Endothelial cell of umbilical vein (primary cell): ENCODE measurements around the gene CDH19. TPM values are rescaled to one million over a fixed set of nuclear protein-coding genes. Genes with fewer than 3 reads are reported as not detected.

Source experiments
- BruUV-seq: library from RNA; stranded (reverse); fragments of 400-500 nt; replicated peaks from 2 replicates; lab custom pipeline; 2021; lab: Mats Ljungman, UMichigan
- CTCF ChIA-PET: fragments of 300-600, 350-600 bp; sonication (Branson Sonifier 250); formaldehyde crosslinking; loops from one replicate; lab custom pipeline; 2021; ENCODE audit warnings: antibody characterized with exemption, inconsistent platforms; lab: Charles Lee
- POLR2A ChIA-PET: fragments of 300-600, 350-600 bp; sonication (Branson Sonifier 250); formaldehyde crosslinking; loops from one replicate; lab custom pipeline; 2021; ENCODE audit warnings: antibody characterized with exemption, inconsistent platforms; lab: Charles Lee
- DNase-seq: peaks from one replicate; pipeline ENCODE4 v3.0.0-alpha.2; 2011; ENCODE audit warnings: low read depth, low spot score
- FAIRE-seq: peaks from 2 replicates; lab custom pipeline; 2011; peaks lifted over from hg19 to GRCh38; lab: Jason Lieb, UNC
- H2AFZ ChIP-seq: 2 replicates; pipeline ENCODE4 v1.6.0; 2012; ENCODE audit warnings: low read depth, low read length, control low read depth, inconsistent platforms
- H3K27ac ChIP-seq: 2 replicates; pipeline ENCODE4 v1.5.1; 2011; ENCODE audit warnings: low read depth, mild to moderate bottlenecking, control low read depth, low read length, moderate library complexity; ENCODE audit not compliant: insufficient read depth
- H3K27me3 ChIP-seq, 2 experiments: 2 replicates each; pipeline versions ENCODE4 v1.6.0 to v1.6.1; 2011; ENCODE audit warnings: low read length in 2 of 2, mixed read lengths in 1 of 2; ENCODE audit not compliant: control insufficient read depth in 2 of 2, insufficient read depth in 2 of 2
- H3K36me3 ChIP-seq, 2 experiments: 2 replicates in 1 of 2; 3 replicates in 1 of 2; pipeline ENCODE4 v1.5.1; 2011; ENCODE audit warnings: low read length in 2 of 2, mild to moderate bottlenecking in 1 of 2, moderate library complexity in 1 of 2; ENCODE audit not compliant: control insufficient read depth in 2 of 2, insufficient read depth in 2 of 2; ENCODE audit errors: extremely low read depth in 1 of 2
- H3K4me1 ChIP-seq: 3 replicates; pipeline ENCODE4 v1.5.1; 2011; ENCODE audit warnings: mild to moderate bottlenecking, low read length; ENCODE audit not compliant: control insufficient read depth, insufficient read depth; ENCODE audit errors: extremely low read depth
- H3K4me2 ChIP-seq: 2 replicates; pipeline ENCODE4 v1.6.1; 2011; ENCODE audit warnings: low read length, control low read depth, mixed read lengths; ENCODE audit not compliant: insufficient read depth
- H3K4me3 ChIP-seq, 3 experiments: fragments of 200-600 bp in 1 of 3; sonication (generic), shearing (Covaris generic) in 1 of 3; replicated peaks in 1 of 3; 2 replicates each; pipeline ENCODE4 v1.5.1; 2011 to 2016; ENCODE audit warnings: control low read depth in 3 of 3, low read length in 3 of 3, mild to moderate bottlenecking in 2 of 3, inconsistent platforms in 1 of 3, low read depth in 1 of 3, moderate library complexity in 1 of 3; ENCODE audit not compliant: insufficient read depth in 1 of 3
- H3K79me2 ChIP-seq: 2 replicates; pipeline ENCODE4 v1.6.0; 2012; ENCODE audit warnings: low read length, inconsistent platforms; ENCODE audit not compliant: control insufficient read depth, insufficient read depth
- H3K9ac ChIP-seq: replicated peaks from 2 replicates; pipeline ENCODE3; 2011; ENCODE audit warnings: low read length, control low read depth; ENCODE audit not compliant: insufficient read depth; ENCODE audit errors: extremely low read depth
- H3K9me1 ChIP-seq: replicated peaks from 3 replicates; pipeline ENCODE4 v1.6.0; 2011; ENCODE audit warnings: mild to moderate bottlenecking, low read length; ENCODE audit not compliant: control insufficient read depth, insufficient read depth; ENCODE audit errors: extremely low read depth
- H3K9me3 ChIP-seq: replicated peaks from 2 replicates; pipeline ENCODE4 v1.5.1; 2012; ENCODE audit warnings: low read length, inconsistent platforms; ENCODE audit not compliant: control insufficient read depth, insufficient read depth
- H4K20me1 ChIP-seq: replicated peaks from 2 replicates; pipeline ENCODE3; 2011; ENCODE audit warnings: mild to moderate bottlenecking, low read length; ENCODE audit not compliant: control insufficient read depth, insufficient read depth; ENCODE audit errors: extremely low read depth
- EZH2 ChIP-seq: IDR thresholded peaks from 2 replicates; pipeline ENCODE4 v1.6.1; 2012; ENCODE audit warnings: borderline replicate concordance, low read depth, mild to moderate bottlenecking, moderate library complexity, low read length, inconsistent platforms; ENCODE audit not compliant: severe bottlenecking
- FOS ChIP-seq: IDR thresholded peaks from 2 replicates; pipeline ENCODE4 v1.6.1; 2011; ENCODE audit warnings: mild to moderate bottlenecking, low read length, moderate library complexity, borderline replicate concordance; ENCODE audit not compliant: insufficient read depth
- GATA2 ChIP-seq: IDR thresholded peaks from 2 replicates; pipeline ENCODE4 v1.7.0; 2011; ENCODE audit warnings: low read depth, mild to moderate bottlenecking, moderate library complexity, mixed read lengths, low read length; ENCODE audit not compliant: insufficient read length, insufficient read depth
- JUN ChIP-seq: IDR thresholded peaks from 2 replicates; pipeline ENCODE4 v1.6.1; 2011; ENCODE audit warnings: borderline replicate concordance, low read depth; ENCODE audit not compliant: insufficient read length, insufficient read depth
- MYC ChIP-seq: IDR thresholded peaks from one replicate; pipeline ENCODE4 v1.6.1; 2011; ENCODE audit warnings: mild to moderate bottlenecking, low read depth, low read length
- POLR2A ChIP-seq: IDR thresholded peaks from 2 replicates; pipeline ENCODE4 v1.6.1; 2012; ENCODE audit warnings: low read depth, mild to moderate bottlenecking, control low read depth, low read length
- POLR2AphosphoS5 ChIP-seq: IDR thresholded peaks from 2 replicates; pipeline ENCODE4 v1.6.1; 2012; ENCODE audit warnings: low read depth, mild to moderate bottlenecking, control low read depth, low read length, moderate library complexity; ENCODE audit not compliant: insufficient read depth
- dilution Hi-C: fragments of 300-500 bp; cut with MboI; formaldehyde crosslinking; loops from one replicate; pipeline ENCODE4 v1.15.0; 2019; ENCODE audit warnings: low sequenced_read_pairs; ENCODE audit not compliant: extremely low pct_ligation_motif_present
- intact Hi-C: fragments of 100-400 bp; cut with micrococcal nuclease; formaldehyde crosslinking; loops from one replicate; pipeline ENCODE4 v1.10.0; 2022
- polyA plus RNA-seq, 4 experiments: library from polyadenylated mRNA; depleted of rRNA in 3 of 4; stranded (reverse) in 3 of 4; unstranded in 1 of 4; fragments of >200 nt; gene quantifications; 2 replicates each; pipeline versions ENCODE4 v1.2.1 to v1.2.3, GENCODE V29; 2011 to 2012; ENCODE audit warnings: missing spikeins in 1 of 4
- total RNA-seq: library from RNA; stranded (reverse); gene quantifications from 2 replicates; pipeline ENCODE4 v1.2.3, GENCODE V29; 2021
- TF ChIP-seq, protein P1 (sequence below), 2 donors: IDR thresholded peaks; 1 replicate in 1 of 2; 2 replicates in 1 of 2; pipeline ENCODE4 v1.5.1; 2011; ENCODE audit warnings: low read length in 2 of 2, mild to moderate bottlenecking in 2 of 2, moderate library complexity in 2 of 2, control low read depth in 1 of 2, inconsistent platforms in 1 of 2, low read depth in 1 of 2; ENCODE audit not compliant: insufficient read depth in 1 of 2; ENCODE audit errors: extremely low read depth in 1 of 2
- TF ChIP-seq, protein P2 (sequence below): IDR thresholded peaks from 2 replicates; pipeline ENCODE4 v1.6.1; 2011; ENCODE audit not compliant: insufficient read depth, insufficient read length

The CDH19 gene
- total and polyA plus RNA-seq, 2 donors (not counting 3 experiments of a cell fraction or from before 2014, with no cell fraction given), result not detected

DNA sequence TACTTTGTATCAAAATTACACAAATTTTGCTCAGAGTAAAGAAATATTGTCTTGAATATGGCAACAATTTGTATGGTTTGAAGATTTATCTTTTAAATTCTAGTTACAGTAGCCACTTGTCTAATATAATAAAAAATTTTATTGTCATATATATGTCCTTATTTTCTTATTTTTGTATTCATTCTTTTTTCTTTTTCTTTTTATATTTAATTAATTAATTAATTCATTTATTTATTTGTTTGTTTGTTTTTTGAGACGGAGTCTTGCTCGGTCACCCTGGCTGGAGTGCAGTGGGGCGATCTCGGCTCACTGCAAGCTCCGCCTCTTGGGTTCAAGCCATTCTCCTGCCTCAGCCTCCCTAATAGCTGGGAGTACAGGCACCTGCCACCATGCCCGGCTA lies 3.7 kb upstream of the CDH19 start:
- POLR2A ChIA-PET, result no interaction called here
- no peak overlapping the region for H3K9ac ChIP-seq

DNA sequence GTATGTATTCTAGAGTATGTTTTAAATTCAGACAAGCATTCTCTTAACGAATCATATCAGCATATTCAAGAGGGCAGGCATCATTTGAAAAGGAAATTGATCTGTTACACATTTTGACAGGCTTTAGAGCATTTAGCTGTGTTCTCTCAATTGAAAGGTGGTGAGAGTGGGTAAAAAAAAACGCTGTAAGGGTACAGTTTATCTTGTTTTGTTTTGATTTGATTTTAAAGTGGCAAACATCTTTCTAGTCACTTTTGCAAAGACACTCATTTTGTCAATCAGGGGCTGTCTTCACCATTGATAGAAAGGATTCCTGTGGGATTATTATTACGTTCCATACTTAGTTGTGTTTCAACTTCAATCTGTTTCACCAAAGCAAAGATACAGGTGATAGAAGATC lies 2.2 kb downstream of the CDH19 start:
- TF ChIP-seq EZH2, result no peak
- no peak for TF ChIP-seq FOS
- no peak for TF ChIP-seq POLR2A
- TF ChIP-seq, protein P1, sequence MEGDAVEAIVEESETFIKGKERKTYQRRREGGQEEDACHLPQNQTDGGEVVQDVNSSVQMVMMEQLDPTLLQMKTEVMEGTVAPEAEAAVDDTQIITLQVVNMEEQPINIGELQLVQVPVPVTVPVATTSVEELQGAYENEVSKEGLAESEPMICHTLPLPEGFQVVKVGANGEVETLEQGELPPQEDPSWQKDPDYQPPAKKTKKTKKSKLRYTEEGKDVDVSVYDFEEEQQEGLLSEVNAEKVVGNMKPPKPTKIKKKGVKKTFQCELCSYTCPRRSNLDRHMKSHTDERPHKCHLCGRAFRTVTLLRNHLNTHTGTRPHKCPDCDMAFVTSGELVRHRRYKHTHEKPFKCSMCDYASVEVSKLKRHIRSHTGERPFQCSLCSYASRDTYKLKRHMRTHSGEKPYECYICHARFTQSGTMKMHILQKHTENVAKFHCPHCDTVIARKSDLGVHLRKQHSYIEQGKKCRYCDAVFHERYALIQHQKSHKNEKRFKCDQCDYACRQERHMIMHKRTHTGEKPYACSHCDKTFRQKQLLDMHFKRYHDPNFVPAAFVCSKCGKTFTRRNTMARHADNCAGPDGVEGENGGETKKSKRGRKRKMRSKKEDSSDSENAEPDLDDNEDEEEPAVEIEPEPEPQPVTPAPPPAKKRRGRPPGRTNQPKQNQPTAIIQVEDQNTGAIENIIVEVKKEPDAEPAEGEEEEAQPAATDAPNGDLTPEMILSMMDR (IDR thresholded peaks at IDR 0.05; ENCODE audit: extremely low read depth in 1 of 2, insufficient read depth in 1 of 2, low read depth in 1 of 2, low read length in 2 of 2), result no peak
- TF ChIP-seq POLR2AphosphoS5, result no peak
- TF ChIP-seq, protein P2, sequence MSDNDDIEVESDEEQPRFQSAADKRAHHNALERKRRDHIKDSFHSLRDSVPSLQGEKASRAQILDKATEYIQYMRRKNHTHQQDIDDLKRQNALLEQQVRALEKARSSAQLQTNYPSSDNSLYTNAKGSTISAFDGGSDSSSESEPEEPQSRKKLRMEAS, result no peak
- TF ChIP-seq MYC, result no peak
- TF ChIP-seq GATA2, result no peak
- TF ChIP-seq JUN, result no peak
- Histone ChIP-seq H4K20me1 (no peaks in the 10 kb centered on the region), H3K36me3 (no peaks in the 10 kb centered on the region), H3K27ac (no peak overlapping the region), H3K79me2 (no peaks in the 10 kb centered on the region), H3K4me2 (no peak overlapping the region), H3K9ac (no peak overlapping the region), H3K9me3 (no peaks in the 10 kb centered on the region), H3K27me3 (no peaks in the 10 kb centered on the region), H2AFZ (no peak overlapping the region), H3K4me1 (peaks cover 3% of the 10 kb centered on the region), H3K4me3 (no peak overlapping the region), H3K9me1 (no peaks in the 10 kb centered on the region)
- dilution Hi-C loops (no loop called here), intact Hi-C loops (no loop called here)
- BruUV-seq, result no TSS peak
- DNase-seq, result no peak
- FAIRE-seq, result no peak
- CTCF ChIA-PET, result no interaction called here
- POLR2A ChIA-PET, result no interaction called here

More for the DNA sequence above, 3.7 kb upstream of the CDH19 start:
- Histone ChIP-seq H2AFZ (no peak overlapping the region), H3K4me2 (no peak overlapping the region), H3K36me3 (no peaks in the 10 kb centered on the region), H3K79me2 (no peaks in the 10 kb centered on the region), H3K4me3 (no peak overlapping the region), H3K27me3 (no peaks in the 10 kb centered on the region), H3K4me1 (no peaks in the 10 kb centered on the region), H4K20me1 (no peaks in the 10 kb centered on the region), H3K9me3 (no peaks in the 10 kb centered on the region), H3K9me1 (no peaks in the 10 kb centered on the region), H3K27ac (no peak overlapping the region)
- CTCF ChIA-PET, result interaction anchor here (1.4 kb wide), 1 partner anchor 48 kb away, joined by 3 read pairs; no protein-coding TSS in a partner anchor
- FAIRE-seq (no peak), DNase-seq (no peak)
- intact Hi-C loops, result no loop called here
- dilution Hi-C loops, result no loop called here
- BruUV-seq, result no TSS peak
- TF ChIP-seq, protein P1 (IDR thresholded peaks at IDR 0.05; ENCODE audit: extremely low read depth in 1 of 2, insufficient read depth in 1 of 2, low read depth in 1 of 2, low read length in 2 of 2), result no peak
- TF ChIP-seq POLR2A, result no peak
- TF ChIP-seq GATA2, result no peak
- no peak for TF ChIP-seq JUN
